Hair follicle dermal papilla cell (primary cell): Measurements from ENCODE around the gene ANKRD22. TPM values are rescaled to one million over a fixed set of nuclear protein-coding genes. Genes with fewer than 3 reads are reported as not detected.

Experiments used
- total RNA-seq: library from RNA; depleted of rRNA; stranded (reverse); fragments of >200 nt; gene quantifications from 2 replicates; pipeline ENCODE4 v1.2.3, GENCODE V29; 2012

The ANKRD22 gene
- total RNA-seq = 0.16 TPM in 1 of 2 replicates, not detected in the other

GRCh38 chr10:88851706-88852105 is at the start of gene ANKRD22:
Gene ANKRD22, minus strand, starts transcription at chr10:88851844. Its CDS starts 237 bp downstream, at chr10:88851607.

GRCh38 chr10:88879534-88880281 is 28.1 kb upstream of the ANKRD22 start, which contains the start of gene STAMBPL1:
Gene STAMBPL1, plus strand, starts transcription at chr10:88880245. Its CDS starts 21,464 bp downstream, at chr10:88901709.

GRCh38 chr10:88802523-88803285 is 48.9 kb downstream of the ANKRD22 start, which contains the start of gene LIPM:
Gene LIPM, plus strand, starts transcription at chr10:88802730. Its CDS starts 167 bp downstream, at chr10:88802897.

Other genes starting within 250 kb of the ANKRD22 start
- gene LIPF, start 187.4 kb downstream of the ANKRD22 start, total RNA-seq = not detected in 2 replicates
- not detected in 2 replicates for gene LIPK, start 145.6 kb downstream of the ANKRD22 start, total RNA-seq
- not detected in 2 replicates for gene LIPN, start 91.8 kb downstream of the ANKRD22 start, total RNA-seq
- gene LIPM, start 49.1 kb downstream of the ANKRD22 start, total RNA-seq = not detected in 2 replicates
- gene STAMBPL1, start 28.4 kb upstream of the ANKRD22 start, total RNA-seq = 22.7 and 30.5 TPM in 2 replicates
- 271 and 376 TPM in 2 replicates for gene ACTA2, start 100.9 kb upstream of the ANKRD22 start, total RNA-seq
- 76.9 and 77.9 TPM in 2 replicates for gene FAS, start 139.0 kb upstream of the ANKRD22 start, total RNA-seq